PC-9 (cell line): ENCODE data around the gene ANKRD36B.
"Not testable (repeated sequence)": the region's sequence is repeated elsewhere in the genome, so short reads cannot be mapped to it uniquely, and the experiment has no call there.

Experiments
- EZH2 ChIP-seq: fragments of 200-600 bp; sonication (generic); IDR thresholded peaks from 2 replicates; pipeline ENCODE4 v1.8.0; 2017; ENCODE audit warnings: antibody characterized with exemption, low read depth
- TF ChIP-seq, protein P1 (sequence below): fragments of 200-600 bp; sonication (generic); conservative IDR thresholded peaks from 2 replicates; pipeline ENCODE4 v1.6.1; 2017; ENCODE audit warnings: mixed run types, antibody characterized with exemption, mild to moderate bottlenecking, moderate library complexity

GRCh38 chr2:97593520-97593919, 3.8 kb upstream of the ANKRD36B start:
- TF ChIP-seq, protein P1, sequence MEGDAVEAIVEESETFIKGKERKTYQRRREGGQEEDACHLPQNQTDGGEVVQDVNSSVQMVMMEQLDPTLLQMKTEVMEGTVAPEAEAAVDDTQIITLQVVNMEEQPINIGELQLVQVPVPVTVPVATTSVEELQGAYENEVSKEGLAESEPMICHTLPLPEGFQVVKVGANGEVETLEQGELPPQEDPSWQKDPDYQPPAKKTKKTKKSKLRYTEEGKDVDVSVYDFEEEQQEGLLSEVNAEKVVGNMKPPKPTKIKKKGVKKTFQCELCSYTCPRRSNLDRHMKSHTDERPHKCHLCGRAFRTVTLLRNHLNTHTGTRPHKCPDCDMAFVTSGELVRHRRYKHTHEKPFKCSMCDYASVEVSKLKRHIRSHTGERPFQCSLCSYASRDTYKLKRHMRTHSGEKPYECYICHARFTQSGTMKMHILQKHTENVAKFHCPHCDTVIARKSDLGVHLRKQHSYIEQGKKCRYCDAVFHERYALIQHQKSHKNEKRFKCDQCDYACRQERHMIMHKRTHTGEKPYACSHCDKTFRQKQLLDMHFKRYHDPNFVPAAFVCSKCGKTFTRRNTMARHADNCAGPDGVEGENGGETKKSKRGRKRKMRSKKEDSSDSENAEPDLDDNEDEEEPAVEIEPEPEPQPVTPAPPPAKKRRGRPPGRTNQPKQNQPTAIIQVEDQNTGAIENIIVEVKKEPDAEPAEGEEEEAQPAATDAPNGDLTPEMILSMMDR, result not testable (repeated sequence)
- not testable (repeated sequence) for TF ChIP-seq EZH2
